NCI-H526 (cell line): ENCODE data around the gene PER3.
A peak's percentile ranks its signal among the peaks of the same experiment; 100 is the strongest.

Source experiments
- DNase-seq, 2 experiments: peaks; one replicate each; lab custom pipeline; 2025; lab: John Stamatoyannopoulos, UW

Gene PER3

GRCh38 chr1:7873801-7874795 is 90.0 kb downstream of the PER3 start:
- DNase-seq: no peak

GRCh38 chr1:7878027-7878426 is 93.9 kb downstream of the PER3 start:
- DNase-seq: no peak

- no peak for DNase-seq
Measured at GRCh38 chr1:7879228-7879627, 95.1 kb downstream of the PER3 start.

GRCh38 chr1:7884757-7885156 is 100.7 kb downstream of the PER3 start:
- no peak for DNase-seq

GRCh38 chr1:7885513-7886404 is 101.7 kb downstream of the PER3 start:
- DNase-seq: peak; percentile 69 to 87

GRCh38 chr1:7886405-7886745 is 102.3 kb downstream of the PER3 start:
- peak in 1 of 2 experiments; percentile 3 for DNase-seq

- no peak for DNase-seq
Measured at GRCh38 chr1:7888248-7889081, 104.4 kb downstream of the PER3 start.

- DNase-seq: no peak
Measured at GRCh38 chr1:7890853-7891252, 106.8 kb downstream of the PER3 start.

GRCh38 chr1:7891804-7892203 is 107.7 kb downstream of the PER3 start:
- no peak for DNase-seq

- DNase-seq: no peak
Measured at GRCh38 chr1:7893529-7894180, 109.6 kb downstream of the PER3 start.
